NT2/D1 (cell line): ENCODE data around the gene PIM3.

ENCODE experiments used
- YY1 ChIP-seq: IDR thresholded peaks from 2 replicates; pipeline ENCODE4 v1.6.1; 2011; ENCODE audit not compliant: insufficient read length, insufficient read depth
- ZNF274 ChIP-seq: IDR thresholded peaks from 2 replicates; pipeline ENCODE4 v1.6.1; 2011; ENCODE audit warnings: mild to moderate bottlenecking, low read depth, low read length

- TF ChIP-seq YY1 (no peak), ZNF274 (no peak)
Measured at GRCh38 chr22:50011447-50012210, 51.1 kb downstream of the PIM3 start.
